Upper lobe of right lung (tissue), 1 donor: ENCODE measurements around the gene TTLL11. TPM values are rescaled to one million over a fixed set of nuclear protein-coding genes. Genes with fewer than 3 reads are reported as not detected.

Source experiments
- ATAC-seq: fragments of 200-7000 bp; cut with Tn5 transposase; one replicate; pipeline ENCODE4 v1.9.1; 2020; ENCODE audit warnings: mild to moderate bottlenecking, moderate library complexity
- DNase-seq: peaks from one replicate; pipeline ENCODE4 v3.0.0-alpha.2; 2020
- H3K27ac ChIP-seq: fragments of 200-600 bp; one replicate; pipeline ENCODE4 v1.8.0; 2022
- H3K27me3 ChIP-seq: fragments of 200-600 bp; one replicate; pipeline ENCODE4 v1.8.0; 2022; ENCODE audit warnings: mild to moderate bottlenecking
- H3K36me3 ChIP-seq: fragments of 200-600 bp; one replicate; pipeline ENCODE4 v1.8.0; 2022
- H3K4me1 ChIP-seq: fragments of 200-600 bp; one replicate; pipeline ENCODE4 v1.8.0; 2022
- H3K4me3 ChIP-seq: fragments of 200-600 bp; one replicate; pipeline ENCODE4 v1.8.0; 2022; ENCODE audit warnings: mild to moderate bottlenecking
- H3K9me3 ChIP-seq: fragments of 200-600 bp; one replicate; pipeline ENCODE4 v1.8.0; 2022
- intact Hi-C: fragments of 100-400 bp; cut with DNase I; formaldehyde crosslinking; loops from one replicate; pipeline ENCODE4 v1.11.0; 2022
- total RNA-seq: library from RNA; stranded (reverse); fragmentation: NEBNext Ultra II Directional; extraction: Animal tissue kit (Norgen Biotek cat#: 25700); gene quantifications from one replicate; pipeline ENCODE4 v1.2.1, GENCODE V29; 2021
- TF ChIP-seq, protein P1 (sequence below): fragments of 200-600 bp; IDR thresholded peaks from one replicate; pipeline ENCODE4 v1.8.0; 2022; ENCODE audit warnings: antibody characterized with exemption
- donor health status: DM: no; HTN: yes; CAD: no; lungs with severe emphysema.

TTLL11 gene
- total RNA-seq, 1 donor from 2014 or later, result 10.7 TPM

DNA sequence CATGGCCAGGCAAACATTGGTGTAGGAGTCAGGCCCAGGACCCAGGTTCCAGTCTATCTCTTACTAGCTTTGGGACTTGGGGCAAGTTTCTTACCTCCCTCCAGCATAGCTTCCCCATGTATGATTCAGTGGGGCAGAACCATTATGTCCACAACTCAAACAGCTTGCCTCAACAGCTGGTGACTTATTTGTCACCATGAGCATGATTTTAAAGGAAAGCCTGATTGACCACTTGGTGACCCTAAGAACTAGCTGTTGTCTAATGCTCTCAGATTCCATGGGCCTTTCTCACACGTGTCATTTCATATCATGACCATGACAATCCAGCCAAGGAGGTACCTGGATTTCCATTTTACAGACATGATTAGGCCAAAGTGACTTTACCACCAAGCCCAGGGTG, 126.4 kb downstream of the TTLL11 start:
- H3K27me3 ChIP-seq, result no peaks in the 10 kb centered on the region
- no peaks in the 10 kb centered on the region for H3K4me1 ChIP-seq
- intact Hi-C loops, result no loop called here
- H3K36me3 ChIP-seq, result no peaks in the 10 kb centered on the region
- no peak overlapping the region for H3K27ac ChIP-seq
- no peak overlapping the region for H3K4me3 ChIP-seq
- ATAC-seq (no peak), DNase-seq (no peak)
- no peaks in the 10 kb centered on the region for H3K9me3 ChIP-seq
- TF ChIP-seq, protein P1, sequence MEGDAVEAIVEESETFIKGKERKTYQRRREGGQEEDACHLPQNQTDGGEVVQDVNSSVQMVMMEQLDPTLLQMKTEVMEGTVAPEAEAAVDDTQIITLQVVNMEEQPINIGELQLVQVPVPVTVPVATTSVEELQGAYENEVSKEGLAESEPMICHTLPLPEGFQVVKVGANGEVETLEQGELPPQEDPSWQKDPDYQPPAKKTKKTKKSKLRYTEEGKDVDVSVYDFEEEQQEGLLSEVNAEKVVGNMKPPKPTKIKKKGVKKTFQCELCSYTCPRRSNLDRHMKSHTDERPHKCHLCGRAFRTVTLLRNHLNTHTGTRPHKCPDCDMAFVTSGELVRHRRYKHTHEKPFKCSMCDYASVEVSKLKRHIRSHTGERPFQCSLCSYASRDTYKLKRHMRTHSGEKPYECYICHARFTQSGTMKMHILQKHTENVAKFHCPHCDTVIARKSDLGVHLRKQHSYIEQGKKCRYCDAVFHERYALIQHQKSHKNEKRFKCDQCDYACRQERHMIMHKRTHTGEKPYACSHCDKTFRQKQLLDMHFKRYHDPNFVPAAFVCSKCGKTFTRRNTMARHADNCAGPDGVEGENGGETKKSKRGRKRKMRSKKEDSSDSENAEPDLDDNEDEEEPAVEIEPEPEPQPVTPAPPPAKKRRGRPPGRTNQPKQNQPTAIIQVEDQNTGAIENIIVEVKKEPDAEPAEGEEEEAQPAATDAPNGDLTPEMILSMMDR, result no peak

DNA sequence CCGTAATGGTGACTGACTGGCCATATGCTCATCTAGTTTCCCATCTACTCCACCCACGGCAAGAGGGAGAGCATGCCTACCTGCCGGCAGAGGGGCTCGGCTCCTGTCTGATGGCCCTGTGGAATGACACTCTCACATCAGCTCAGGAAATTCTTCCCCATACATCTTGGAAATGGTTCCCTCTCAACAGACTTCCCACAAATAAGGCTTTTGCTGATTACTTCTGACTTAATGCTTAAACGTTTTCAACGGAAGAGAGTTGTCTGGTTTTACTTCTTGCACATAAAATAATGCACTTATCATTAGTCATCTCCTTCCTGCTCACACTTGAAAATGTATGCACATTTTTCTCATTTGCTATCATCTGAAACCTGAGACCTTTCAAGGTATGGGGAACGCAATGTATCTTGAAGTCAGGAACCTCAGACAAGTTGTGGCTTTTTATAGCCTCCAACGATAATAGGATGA, 129.5 kb downstream of the TTLL11 start:
- TF ChIP-seq, protein P1, result no peak
- ATAC-seq, result no peak
- H3K4me3 ChIP-seq, result no peak overlapping the region
- H3K27me3 ChIP-seq, result no peaks in the 10 kb centered on the region
- DNase-seq, result no peak
- H3K36me3 ChIP-seq, result no peaks in the 10 kb centered on the region
- no peak overlapping the region for H3K27ac ChIP-seq
- intact Hi-C loops, result no loop called here
- no peaks in the 10 kb centered on the region for H3K4me1 ChIP-seq
- no peaks in the 10 kb centered on the region for H3K9me3 ChIP-seq

DNA sequence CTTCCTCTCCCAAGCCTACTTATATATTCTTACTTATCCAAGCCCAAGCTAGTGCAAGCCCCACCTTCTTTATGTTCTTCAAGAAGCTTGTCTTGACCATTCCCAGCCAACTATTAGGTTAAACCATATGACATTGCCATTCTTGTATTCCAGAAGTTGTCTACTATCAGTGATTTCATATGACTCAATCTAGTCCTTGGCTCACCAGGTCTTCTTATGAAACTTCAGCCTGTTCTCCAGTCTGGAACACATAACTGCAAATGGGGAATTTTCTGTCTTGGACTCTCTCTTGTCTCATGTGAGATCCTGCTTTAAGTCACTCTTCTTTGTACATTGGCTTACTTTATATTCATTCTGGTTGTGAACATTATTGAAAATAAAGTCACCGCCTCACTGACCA, 130.7 kb downstream of the TTLL11 start:
- TF ChIP-seq, protein P1, result no peak
- H3K27me3 ChIP-seq, result no peaks in the 10 kb centered on the region
- H3K27ac ChIP-seq, result no peak overlapping the region
- DNase-seq, result no peak
- H3K4me1 ChIP-seq, result no peaks in the 10 kb centered on the region
- H3K4me3 ChIP-seq, result no peak overlapping the region
- H3K36me3 ChIP-seq, result no peaks in the 10 kb centered on the region
- no peaks in the 10 kb centered on the region for H3K9me3 ChIP-seq
- intact Hi-C loops, result no loop called here
- no peak for ATAC-seq

DNA sequence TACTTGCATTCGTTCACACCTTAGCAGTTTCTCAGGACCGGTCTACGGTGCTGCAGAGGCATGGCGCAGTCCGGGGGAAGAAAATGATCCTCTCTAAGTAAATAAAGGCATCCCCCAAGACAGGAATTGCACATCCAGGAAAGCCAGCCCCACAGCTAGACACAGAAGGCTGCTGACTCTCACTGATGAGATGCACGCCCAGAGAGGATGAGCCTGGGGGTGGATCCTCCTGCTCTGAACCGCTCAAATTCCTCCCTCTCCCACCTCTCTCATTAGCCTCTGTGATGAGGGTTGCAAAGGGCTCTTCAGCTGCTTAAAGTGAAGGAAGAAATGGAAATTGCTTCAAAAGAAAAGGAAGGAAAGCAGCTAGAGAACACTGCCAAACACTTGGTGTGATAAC, 132.4 kb downstream of the TTLL11 start:
- Histone ChIP-seq H3K4me1 (no peaks in the 10 kb centered on the region), H3K4me3 (no peak overlapping the region), H3K27ac (no peak overlapping the region), H3K36me3 (no peaks in the 10 kb centered on the region), H3K9me3 (no peaks in the 10 kb centered on the region), H3K27me3 (no peaks in the 10 kb centered on the region)
- TF ChIP-seq, protein P1, result no peak
- intact Hi-C loops, result no loop called here
- DNase-seq (no peak), ATAC-seq (no peak)

DNA sequence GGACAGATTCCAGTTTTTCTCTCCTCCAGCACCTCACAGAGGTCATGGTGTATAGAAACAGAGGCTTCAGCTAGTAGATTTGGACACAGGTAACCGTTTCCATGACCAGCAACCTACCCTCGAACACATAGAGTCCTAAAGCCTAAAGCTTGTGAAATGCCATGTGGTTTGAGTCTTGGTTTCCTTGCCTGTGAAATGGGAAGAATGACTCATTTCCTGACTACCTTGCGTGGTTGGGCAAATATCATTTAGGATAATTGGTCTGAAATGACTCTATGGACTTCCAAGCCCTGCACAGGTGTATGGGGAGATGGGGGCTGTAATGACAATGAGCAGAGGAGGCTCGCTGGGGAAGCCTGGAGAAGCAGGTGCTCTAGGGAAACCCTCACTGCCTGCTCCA, 134.6 kb downstream of the TTLL11 start:
- Histone ChIP-seq H3K27ac (no peak overlapping the region), H3K4me3 (no peak overlapping the region), H3K9me3 (no peaks in the 10 kb centered on the region), H3K27me3 (no peaks in the 10 kb centered on the region), H3K4me1 (no peaks in the 10 kb centered on the region), H3K36me3 (no peaks in the 10 kb centered on the region)
- no peak for ATAC-seq
- TF ChIP-seq, protein P1, result no peak
- DNase-seq, result no peak
- intact Hi-C loops, result no loop called here

DNA sequence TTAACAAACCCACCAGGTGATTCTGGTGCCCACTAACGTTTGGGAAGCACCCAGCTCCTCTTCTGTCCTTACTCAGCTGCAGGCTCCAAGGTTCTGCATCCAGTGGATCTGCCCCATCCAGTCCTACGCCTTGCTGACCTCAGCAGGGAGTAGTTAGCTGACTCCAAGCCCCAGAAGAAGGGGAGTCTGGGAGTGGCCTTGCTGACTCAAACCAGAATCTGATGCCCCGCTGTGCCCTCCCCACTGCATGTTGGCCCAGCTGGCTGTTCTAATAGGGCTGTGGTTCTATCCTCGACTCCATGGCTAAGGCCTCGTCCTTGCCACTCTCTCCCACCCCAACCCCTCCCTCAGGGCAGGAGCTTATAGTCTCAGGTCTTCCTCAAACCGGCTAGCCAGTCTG, 136.3 kb downstream of the TTLL11 start:
- Histone ChIP-seq H3K4me3 (no peak overlapping the region), H3K27me3 (no peaks in the 10 kb centered on the region), H3K36me3 (no peaks in the 10 kb centered on the region), H3K4me1 (no peaks in the 10 kb centered on the region), H3K9me3 (no peaks in the 10 kb centered on the region), H3K27ac (no peak overlapping the region)
- intact Hi-C loops, result no loop called here
- ATAC-seq (no peak), DNase-seq (no peak)
- TF ChIP-seq, protein P1, result no peak
